Naive thymus-derived CD8-positive, alpha-beta T cell (primary cell): Measurements from ENCODE around the gene TXN2. TPM values are rescaled to one million over a fixed set of nuclear protein-coding genes. Genes with fewer than 3 reads are reported as not detected.
A peak's percentile ranks its signal among the peaks of the same experiment; 100 is the strongest.

ENCODE experiments used
- ATAC-seq, 2 donors: fragments of 150-1000 bp; cut with Tn5 transposase in 1 of 2; sonication (Bioruptor Pico), chemical (Tn5 transposase) in 1 of 2; 1 replicate in 1 of 2; 2 replicates in 1 of 2; pipeline ENCODE4 v1.10.0; 2021; ENCODE audit warnings: mild to moderate bottlenecking in 2 of 2, moderate library complexity in 2 of 2
- POLR2A ChIA-PET: fragments of 350-600 bp; sonication (Branson Sonifier 250); formaldehyde crosslinking; loops from one replicate; lab custom pipeline; 2021; ENCODE audit warnings: antibody characterized with exemption; lab: Charles Lee
- DNase-seq, 10 donors: peaks; one replicate each; pipeline versions ENCODE4 v3.0.0 to v3.0.0-alpha.2; 2020 to 2022
- H3K27ac Mint-ChIP-seq, 10 donors: one replicate each; pipeline ENCODE4 v1.8.0; 2020 to 2022; ENCODE audit warnings: mild to moderate bottlenecking in 10 of 10, mixed read lengths in 10 of 10, moderate library complexity in 4 of 10, inconsistent platforms in 1 of 10
- H3K27me3 Mint-ChIP-seq, 5 donors: one replicate each; pipeline ENCODE4 v1.8.0; 2021 to 2022; ENCODE audit warnings: mixed read lengths in 5 of 5
- H3K36me3 Mint-ChIP-seq, 3 donors: one replicate each; pipeline ENCODE4 v1.8.0; 2020 to 2022; ENCODE audit warnings: mixed read lengths in 3 of 3, mild to moderate bottlenecking in 2 of 3, inconsistent platforms in 1 of 3
- H3K4me1 Mint-ChIP-seq, 4 donors: one replicate each; pipeline ENCODE4 v1.8.0; 2021 to 2022; ENCODE audit warnings: mixed read lengths in 4 of 4
- H3K4me3 Mint-ChIP-seq, 10 donors: one replicate each; pipeline ENCODE4 v1.8.0; 2020 to 2022; ENCODE audit warnings: mild to moderate bottlenecking in 10 of 10, mixed read lengths in 10 of 10, moderate library complexity in 6 of 10, inconsistent platforms in 1 of 10
- H3K9me3 Mint-ChIP-seq, 9 donors: one replicate each; pipeline ENCODE4 v1.8.0; 2020 to 2022; ENCODE audit warnings: mixed read lengths in 9 of 9, mild to moderate bottlenecking in 3 of 9, inconsistent platforms in 1 of 9, moderate library complexity in 1 of 9
- polyA plus RNA-seq, 3 donors: library from polyadenylated mRNA; unstranded; fragments of 300-500 nt; fragmentation: Illumina TruSeq; gene quantifications; one replicate each; pipeline ENCODE4 v1.2.3, GENCODE V29; 2021
- total RNA-seq, 8 experiments: library from RNA in 2 of 8; stranded (reverse) in 2 of 8; gene quantifications; one replicate each; pipeline ENCODE4 v1.2.3 and lab custom pipeline; 2021 to 2026

Gene TXN2
- total and polyA plus RNA-seq, 5 experiments from 2014 or later: 40.8 to 158 (median 145) TPM

GRCh38 chr22:36510384-36510783 lies 28.9 kb upstream of the TXN2 start:
- Mint-ChIP-seq H3K36me3 (peaks cover 17 to 55% (median 21%) of the 10 kb centered on the region in 3 donors), H3K27ac (peak overlapping the region in 6 of 10 donors; percentile 15 to 86 (median 71)), H3K4me1 (peaks cover 10 to 26% (median 19%) of the 10 kb centered on the region in 4 donors), H3K9me3 (no peaks in the 10 kb centered on the region), H3K4me3 (peak overlapping the region in 1 of 10 donors; percentile 21), H3K27me3 (no peaks in the 10 kb centered on the region)
- DNase-seq: no peak
- POLR2A ChIA-PET: interaction anchor here (0.6 to 2.4 kb wide), 4 partner anchors 13 to 79 kb away, joined by 5 to 13 read pairs (median 6); partner anchors contain the start of gene EIF3D
- ATAC-seq: no peak

DNA sequence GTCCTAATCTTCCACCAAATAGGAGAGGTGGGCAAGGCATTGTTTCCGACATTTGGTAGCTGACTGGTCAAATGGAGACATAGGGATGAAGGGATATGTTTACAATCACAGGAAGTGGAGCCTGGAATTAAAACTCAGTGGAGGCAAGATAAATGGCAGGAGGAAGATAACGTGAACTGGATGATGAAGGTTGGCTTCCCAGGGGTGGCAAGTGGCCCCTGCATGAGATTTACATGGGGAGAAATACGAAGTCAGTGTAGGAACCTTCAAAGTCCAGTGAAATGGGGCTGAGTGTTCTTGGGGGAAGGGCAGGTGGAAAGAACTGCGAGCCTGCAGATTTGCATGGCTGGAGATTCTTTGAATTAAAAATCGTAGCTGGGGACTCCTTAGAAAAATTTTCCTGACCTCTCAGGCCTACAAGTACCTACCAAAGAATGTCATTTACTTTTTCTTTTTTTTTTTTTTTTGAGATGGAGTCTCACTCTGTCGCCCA lies 26.1 kb upstream of the TXN2 start:
- Mint-ChIP-seq H3K27me3 (no peaks in the 10 kb centered on the region), H3K27ac (peak overlapping the region in 9 of 10 donors; percentile 17 to 92 (median 74)), H3K36me3 (peaks cover 5 to 35% (median 16%) of the 10 kb centered on the region in 3 donors), H3K4me3 (peak overlapping the region; percentile 16 to 81 (median 76)), H3K4me1 (peaks cover 13 to 31% (median 19%) of the 10 kb centered on the region in 4 donors), H3K9me3 (no peaks in the 10 kb centered on the region)
- DNase-seq: no peak
- POLR2A ChIA-PET: interaction anchor here (0.7 to 3.2 kb wide), 15 partner anchors 9 to 383 kb away, joined by 3 to 30 read pairs (median 4); partner anchors contain the start of genes EIF3D, MYH9 and TXN2
- no peak for ATAC-seq

GRCh38 chr22:36506637-36507517 lies 25.4 kb upstream of the TXN2 start, which contains the start of gene FOXRED2:
FOXRED2 (minus strand) TSS chr22:36507040; CDS start chr22:36506422, 618 bp downstream.
- peak within 1 kb of the TSS; percentile 67 to 85 (median 80) for H3K4me3 Mint-ChIP-seq

DNA sequence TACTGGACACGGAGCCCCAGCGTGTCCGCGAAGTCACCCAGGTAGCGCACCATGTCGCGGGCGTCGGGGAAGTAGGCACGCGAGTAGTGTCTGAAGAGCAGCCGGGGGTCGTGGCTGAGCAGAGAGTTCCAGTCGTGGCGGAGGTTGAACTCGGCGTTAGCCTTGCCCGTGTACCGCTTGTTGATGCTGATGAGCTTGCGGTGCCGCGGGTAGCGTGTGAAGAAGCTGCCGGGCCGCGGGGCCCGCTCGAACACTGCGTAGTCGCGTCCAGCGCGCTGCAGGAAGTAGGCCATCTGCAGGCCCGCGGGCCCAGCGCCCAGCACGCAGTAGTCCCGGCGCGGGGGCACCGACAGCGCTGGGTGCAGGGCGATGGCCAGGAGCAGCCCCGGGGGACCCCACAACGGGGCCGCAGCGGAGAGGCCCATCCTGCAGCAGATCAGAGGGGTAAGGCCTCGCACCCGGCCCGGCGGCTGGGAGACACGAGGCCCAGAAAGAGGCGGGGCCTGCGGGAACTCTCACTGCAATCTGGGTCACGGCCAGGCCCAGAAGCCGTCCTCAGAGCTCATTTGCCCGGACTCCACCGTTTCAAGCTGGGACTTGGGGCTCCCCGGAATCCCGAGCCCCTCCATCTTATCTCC lies 24.7 kb upstream of the TXN2 start:
- Mint-ChIP-seq H3K4me3 (peak overlapping the region; percentile 46 to 82 (median 68)), H3K4me1 (peaks cover 9 to 26% (median 15%) of the 10 kb centered on the region in 4 donors), H3K36me3 (peaks cover 0 to 24% (median 11%) of the 10 kb centered on the region in 3 donors), H3K9me3 (no peaks in the 10 kb centered on the region), H3K27ac (peak overlapping the region in 2 of 10 donors; percentile 15 to 88), H3K27me3 (no peaks in the 10 kb centered on the region)
- DNase-seq (no peak), ATAC-seq (no peak)
- POLR2A ChIA-PET: interaction anchor here (1.0 to 3.2 kb wide), 7 partner anchors 8 to 121 kb away, joined by 3 to 30 read pairs (median 4); partner anchors contain the start of genes EIF3D and TXN2

More at GRCh38 chr22:36506637-36507517, 25.4 kb upstream of the TXN2 start, which contains the start of gene FOXRED2:
- Mint-ChIP-seq H3K9me3 (no peaks in the 10 kb centered on the region), H3K4me1 (peaks cover 13 to 31% (median 19%) of the 10 kb centered on the region in 4 donors), H3K27ac (peak within 1 kb of the TSS; percentile 14 to 92 (median 78)), H3K36me3 (peaks cover 0 to 30% (median 16%) of the 10 kb centered on the region in 3 donors), H3K27me3 (no peaks in the 10 kb centered on the region)
- DNase-seq (peak; percentile 84 to 93 (median 90)), ATAC-seq (peak; percentile 94 to 95)
- POLR2A ChIA-PET: interaction anchor here (0.7 to 3.2 kb wide), 17 partner anchors 9 to 383 kb away, joined by 3 to 30 read pairs (median 4); partner anchors contain the start of genes EIF3D, MYH9 and TXN2

- POLR2A ChIA-PET: interaction anchor here (0.5 to 2.2 kb wide), 2 partner anchors 9 to 10 kb away, joined by 4 read pairs; partner anchors contain the start of gene FOXRED2
- Mint-ChIP-seq H3K9me3 (no peaks in the 10 kb centered on the region), H3K36me3 (peaks cover 0 to 25% (median 9%) of the 10 kb centered on the region in 3 donors), H3K27ac (no peak overlapping the region), H3K4me1 (peaks cover 0 to 8% (median 4%) of the 10 kb centered on the region in 4 donors), H3K27me3 (no peaks in the 10 kb centered on the region), H3K4me3 (no peak overlapping the region)
- DNase-seq (no peak), ATAC-seq (no peak)
Observed at GRCh38 chr22:36497910-36498665, 16.6 kb upstream of the TXN2 start.

DNA sequence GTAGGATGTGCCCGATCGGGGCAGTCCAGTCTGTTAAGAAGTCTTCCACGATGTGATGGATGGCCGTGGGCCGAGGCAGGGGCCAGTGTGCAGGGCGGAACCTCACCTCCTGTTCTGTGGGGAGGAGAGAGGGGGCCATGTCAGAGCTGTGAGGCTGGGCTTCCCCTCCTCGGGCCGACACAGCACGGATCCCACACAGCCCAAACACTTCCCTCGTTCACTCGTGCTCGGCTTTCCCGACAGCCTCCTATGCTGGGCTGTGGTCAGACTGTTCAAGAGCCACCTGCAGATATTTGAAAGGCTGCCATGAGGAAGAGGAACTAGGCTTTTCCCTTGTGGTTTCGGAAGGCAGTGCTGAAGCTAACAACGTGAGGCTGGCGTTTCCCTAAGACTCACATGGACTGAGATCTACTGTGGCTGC lies 12.3 kb upstream of the TXN2 start:
- H3K36me3 Mint-ChIP-seq: peaks cover 0 to 31% (median 11%) of the 10 kb centered on the region in 3 donors
- DNase-seq (peak in 1 of 10 donors; percentile 25), ATAC-seq (peak; percentile 48 to 54)
- H3K4me1 Mint-ChIP-seq: peaks cover 0 to 17% (median 6%) of the 10 kb centered on the region in 4 donors
- H3K9me3 Mint-ChIP-seq: no peaks in the 10 kb centered on the region
- H3K27me3 Mint-ChIP-seq: no peaks in the 10 kb centered on the region
- POLR2A ChIA-PET: interaction anchor here (1.7 kb wide), 1 partner anchor 13 kb away, joined by 3 read pairs; the partner anchor contains the start of gene FOXRED2
- H3K27ac Mint-ChIP-seq: peak overlapping the region in 3 of 10 donors; percentile 19 to 35 (median 33)
- peak overlapping the region in 2 of 10 donors; percentile 0 to 47 for H3K4me3 Mint-ChIP-seq

DNA sequence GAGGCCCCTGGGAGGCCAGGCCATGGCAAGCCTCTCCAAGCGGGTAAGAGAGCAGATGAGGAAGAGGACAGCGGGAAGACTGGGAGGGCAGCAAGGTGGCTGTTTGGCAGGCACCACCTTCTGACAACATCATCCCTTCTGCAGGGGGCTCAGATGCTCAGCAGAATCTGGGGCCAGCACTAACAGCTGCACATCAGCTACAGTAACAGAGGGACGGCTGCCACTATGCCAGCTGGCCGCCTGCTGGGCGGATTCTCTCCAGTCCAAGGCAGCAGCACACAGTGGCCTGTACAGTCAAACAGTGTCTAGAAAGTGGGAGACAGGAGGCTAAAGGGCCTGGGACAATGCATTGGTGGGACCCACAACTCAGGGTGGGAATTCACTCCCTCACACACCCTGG lies 10.7 kb upstream of the TXN2 start:
- Mint-ChIP-seq H3K9me3 (no peaks in the 10 kb centered on the region), H3K4me1 (peaks cover 0 to 17% (median 6%) of the 10 kb centered on the region in 4 donors), H3K36me3 (peaks cover 0 to 26% (median 8%) of the 10 kb centered on the region in 3 donors), H3K27me3 (no peaks in the 10 kb centered on the region), H3K27ac (peak overlapping the region in 1 of 10 donors; percentile 69), H3K4me3 (no peak overlapping the region)
- ATAC-seq (no peak), DNase-seq (no peak)
- POLR2A ChIA-PET: interaction anchor here (0.5 to 1.7 kb wide), 2 partner anchors 15 to 26 kb away, joined by 3 read pairs; partner anchors contain the start of gene FOXRED2

- peaks cover 0 to 18% (median 8%) of the 10 kb centered on the region in 3 donors for H3K36me3 Mint-ChIP-seq
- POLR2A ChIA-PET: no interaction called here
- H3K4me3 Mint-ChIP-seq: no peak overlapping the region
- H3K4me1 Mint-ChIP-seq: peaks cover 6 to 17% (median 8%) of the 10 kb centered on the region in 4 donors
- no peaks in the 10 kb centered on the region for H3K27me3 Mint-ChIP-seq
- H3K27ac Mint-ChIP-seq: no peak overlapping the region
- DNase-seq: no peak
- no peak for ATAC-seq
- no peaks in the 10 kb centered on the region for H3K9me3 Mint-ChIP-seq
Observed at GRCh38 chr22:36491155-36491554, 9.7 kb upstream of the TXN2 start.

DNA sequence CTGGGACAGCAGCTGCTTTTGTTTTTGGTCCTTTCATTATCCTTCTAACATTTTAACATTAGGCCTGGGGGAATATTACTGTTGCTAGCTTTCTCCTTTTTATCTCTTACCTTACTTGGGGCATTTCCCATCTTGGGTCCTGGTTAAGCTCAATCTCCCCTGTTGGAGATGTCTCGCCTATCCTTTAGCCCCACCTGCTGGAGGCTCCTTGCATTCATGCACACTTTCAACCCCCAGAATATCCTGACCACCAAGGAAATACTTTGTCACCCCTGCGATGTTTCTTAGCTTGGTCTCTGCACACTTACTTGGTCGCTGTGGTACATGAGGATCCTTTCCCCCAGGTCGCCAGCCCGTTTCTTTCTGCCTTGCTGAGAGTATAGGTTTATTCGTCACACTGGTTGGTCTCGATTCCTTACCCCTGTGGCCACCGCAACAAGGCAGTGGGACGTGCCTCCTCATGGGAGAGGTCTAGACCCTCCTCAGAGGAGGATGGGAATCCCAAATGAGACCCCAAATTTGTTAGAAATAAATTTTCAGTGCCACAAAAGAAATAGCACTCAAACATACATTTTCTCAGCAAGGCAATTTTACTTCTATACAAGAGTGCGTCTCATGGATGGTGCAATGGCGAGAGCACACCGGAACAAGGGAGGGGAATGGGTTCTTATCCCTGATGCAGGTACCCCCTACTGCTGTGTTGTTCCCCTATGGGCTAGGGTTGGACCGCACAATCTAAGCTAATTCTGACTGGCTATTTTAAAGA lies 5.4 kb upstream of the TXN2 start:
- peak overlapping the region in 1 of 10 donors; percentile 0 for H3K27ac Mint-ChIP-seq
- peaks cover 8 to 13% (median 10%) of the 10 kb centered on the region in 4 donors for H3K4me1 Mint-ChIP-seq
- H3K36me3 Mint-ChIP-seq: peaks cover 0 to 6% (median 2%) of the 10 kb centered on the region in 3 donors
- ATAC-seq (no peak), DNase-seq (peak; percentile 47 to 83 (median 64))
- no peak overlapping the region for H3K4me3 Mint-ChIP-seq
- H3K27me3 Mint-ChIP-seq: no peaks in the 10 kb centered on the region
- POLR2A ChIA-PET: interaction anchor here (2.9 kb wide), 1 partner anchor 20 kb away, joined by 10 read pairs; the partner anchor contains the start of gene FOXRED2
- no peaks in the 10 kb centered on the region for H3K9me3 Mint-ChIP-seq

GRCh38 chr22:36480941-36481392 lies 473 bp downstream of the TXN2 start:
- H3K36me3 Mint-ChIP-seq: peaks cover 0 to 44% (median 8%) of the 10 kb centered on the region in 3 donors
- peak overlapping the region; percentile 91 to 98 (median 96) for H3K4me3 Mint-ChIP-seq
- peak overlapping the region; percentile 90 to 99 (median 97) for H3K27ac Mint-ChIP-seq
- DNase-seq (no peak), ATAC-seq (no peak)
- H3K9me3 Mint-ChIP-seq: no peaks in the 10 kb centered on the region
- H3K27me3 Mint-ChIP-seq: no peaks in the 10 kb centered on the region
- POLR2A ChIA-PET: interaction anchor here (1.0 to 2.9 kb wide), 18 partner anchors 11 to 193 kb away, joined by 3 to 28 read pairs (median 4); partner anchors contain the start of genes EIF3D, FOXRED2 and MYH9
- H3K4me1 Mint-ChIP-seq: peaks cover 14 to 33% (median 20%) of the 10 kb centered on the region in 4 donors
